Astrocyte (in vitro differentiated cells and primary cell): ENCODE data around the gene PRKCB. TPM values are rescaled to one million over a fixed set of nuclear protein-coding genes. Genes with fewer than 3 reads are reported as not detected.

Experiments used
- DNase-seq: peaks from one replicate; pipeline ENCODE4 v3.0.0-alpha.2; 2010; ENCODE audit warnings: low read depth
- FAIRE-seq: peaks from 2 replicates; lab custom pipeline; 2011; peaks lifted over from hg19 to GRCh38; lab: Jason Lieb, UNC
- H2AFZ ChIP-seq: 2 replicates; pipeline ENCODE4 v1.6.0; 2012; ENCODE audit warnings: low read depth, low read length, inconsistent platforms
- H3K27ac ChIP-seq: 2 replicates; pipeline ENCODE4 v1.5.1; 2011; ENCODE audit warnings: low read depth, low read length, inconsistent platforms
- H3K27me3 ChIP-seq: 2 replicates; pipeline ENCODE4 v1.6.0; 2011; ENCODE audit warnings: low read length, inconsistent platforms; ENCODE audit not compliant: insufficient read depth
- H3K36me3 ChIP-seq: 2 replicates; pipeline ENCODE4 v1.5.1; 2011; ENCODE audit warnings: low read length, inconsistent platforms; ENCODE audit not compliant: insufficient read depth
- H3K4me1 ChIP-seq: 2 replicates; pipeline ENCODE4 v1.5.1; 2011; ENCODE audit warnings: low read length, inconsistent platforms; ENCODE audit not compliant: insufficient read depth
- H3K4me2 ChIP-seq: 2 replicates; pipeline ENCODE4 v1.6.0; 2012; ENCODE audit warnings: low read length, inconsistent platforms
- H3K4me3 ChIP-seq: 2 replicates; pipeline ENCODE4 v1.5.1; 2011; ENCODE audit warnings: low read depth, mild to moderate bottlenecking, low read length, inconsistent platforms; ENCODE audit not compliant: insufficient read depth
- H3K79me2 ChIP-seq: 2 replicates; pipeline ENCODE4 v1.6.0; 2012; ENCODE audit warnings: mild to moderate bottlenecking, low read length, inconsistent platforms; ENCODE audit not compliant: insufficient read depth
- H3K9ac ChIP-seq: 2 replicates; pipeline ENCODE4 v1.6.0; 2012; ENCODE audit warnings: mild to moderate bottlenecking, low read length, inconsistent platforms
- H3K9me3 ChIP-seq: 2 replicates; pipeline ENCODE4 v1.5.1; 2012; ENCODE audit warnings: low read depth, mild to moderate bottlenecking, low read length, inconsistent platforms; ENCODE audit not compliant: insufficient read depth
- H4K20me1 ChIP-seq: 2 replicates; pipeline ENCODE4 v1.6.0; 2012; ENCODE audit warnings: low read length, inconsistent platforms; ENCODE audit not compliant: insufficient read depth
- H3K27ac Mint-ChIP-seq: one replicate; pipeline ENCODE4 v1.8.0; 2021; ENCODE audit warnings: mild to moderate bottlenecking, mixed read lengths; ENCODE audit not compliant: unreplicated experiment
- H3K27me3 Mint-ChIP-seq: one replicate; pipeline ENCODE4 v1.8.0; 2021; ENCODE audit warnings: low read depth, mixed read lengths; ENCODE audit not compliant: unreplicated experiment
- H3K36me3 Mint-ChIP-seq: one replicate; pipeline ENCODE4 v1.8.0; 2021; ENCODE audit warnings: low read depth, mixed read lengths; ENCODE audit not compliant: unreplicated experiment
- H3K4me1 Mint-ChIP-seq: one replicate; pipeline ENCODE4 v1.8.0; 2021; ENCODE audit warnings: low read depth, mixed read lengths; ENCODE audit not compliant: unreplicated experiment
- H3K4me3 Mint-ChIP-seq: one replicate; pipeline ENCODE4 v1.8.0; 2021; ENCODE audit warnings: mild to moderate bottlenecking, moderate library complexity, mixed read lengths; ENCODE audit not compliant: unreplicated experiment
- H3K9me3 Mint-ChIP-seq: one replicate; pipeline ENCODE4 v1.8.0; 2021; ENCODE audit warnings: mild to moderate bottlenecking, mixed read lengths; ENCODE audit not compliant: unreplicated experiment
- EZH2 ChIP-seq: IDR thresholded peaks from 2 replicates; pipeline ENCODE4 v1.6.1; 2012; ENCODE audit warnings: mild to moderate bottlenecking, low read length, inconsistent platforms; ENCODE audit not compliant: insufficient read depth
- total RNA-seq: library from RNA; stranded (reverse); gene quantifications from 2 replicates; pipeline ENCODE4 v1.2.1, GENCODE V29; 2021
- TF ChIP-seq, protein P1 (sequence below): IDR thresholded peaks from 2 replicates; pipeline ENCODE4 v1.5.1; 2011; ENCODE audit warnings: low read depth, mild to moderate bottlenecking, inconsistent platforms, low read length, moderate library complexity; ENCODE audit not compliant: insufficient read depth

PRKCB gene
- total RNA-seq, 1 donor from 2014 or later, result 2.5 TPM

DNA sequence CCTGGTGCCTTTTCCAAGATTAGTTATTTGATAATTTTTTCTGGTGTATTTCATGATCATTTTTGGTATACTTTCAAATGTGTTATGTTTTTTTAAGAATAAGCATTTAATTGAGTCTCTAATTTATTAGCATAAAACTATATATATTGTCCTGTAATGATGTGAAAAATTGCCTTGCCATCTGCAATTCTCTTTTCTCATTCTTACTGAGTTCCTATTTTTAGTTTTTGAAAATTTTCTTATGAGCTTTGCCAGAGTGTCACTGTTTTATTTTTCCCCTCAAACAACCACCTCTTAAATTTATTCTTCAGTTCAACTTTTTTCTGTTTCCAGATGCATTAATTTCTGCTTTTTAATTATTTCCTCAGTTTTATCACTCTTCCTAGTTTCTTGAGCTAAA is 59.3 kb downstream of the PRKCB start:
- Histone ChIP-seq H3K4me1 (no peaks in the 10 kb centered on the region), H3K9ac (no peak overlapping the region), H3K27ac (no peak overlapping the region), H3K36me3 (no peaks in the 10 kb centered on the region), H3K79me2 (no peaks in the 10 kb centered on the region), H3K4me2 (no peak overlapping the region), H2AFZ (no peak overlapping the region), H3K4me3 (no peak overlapping the region), H3K9me3 (no peaks in the 10 kb centered on the region), H4K20me1 (no peaks in the 10 kb centered on the region), H3K27me3 (no peaks in the 10 kb centered on the region)
- DNase-seq (no peak), FAIRE-seq (no peak)
- Mint-ChIP-seq H3K27me3 (peaks cover 2% of the 10 kb centered on the region), H3K4me1 (no peaks in the 10 kb centered on the region), H3K9me3 (no peaks in the 10 kb centered on the region), H3K4me3 (no peak overlapping the region), H3K36me3 (no peaks in the 10 kb centered on the region), H3K27ac (no peak overlapping the region)
- TF ChIP-seq, protein P1, sequence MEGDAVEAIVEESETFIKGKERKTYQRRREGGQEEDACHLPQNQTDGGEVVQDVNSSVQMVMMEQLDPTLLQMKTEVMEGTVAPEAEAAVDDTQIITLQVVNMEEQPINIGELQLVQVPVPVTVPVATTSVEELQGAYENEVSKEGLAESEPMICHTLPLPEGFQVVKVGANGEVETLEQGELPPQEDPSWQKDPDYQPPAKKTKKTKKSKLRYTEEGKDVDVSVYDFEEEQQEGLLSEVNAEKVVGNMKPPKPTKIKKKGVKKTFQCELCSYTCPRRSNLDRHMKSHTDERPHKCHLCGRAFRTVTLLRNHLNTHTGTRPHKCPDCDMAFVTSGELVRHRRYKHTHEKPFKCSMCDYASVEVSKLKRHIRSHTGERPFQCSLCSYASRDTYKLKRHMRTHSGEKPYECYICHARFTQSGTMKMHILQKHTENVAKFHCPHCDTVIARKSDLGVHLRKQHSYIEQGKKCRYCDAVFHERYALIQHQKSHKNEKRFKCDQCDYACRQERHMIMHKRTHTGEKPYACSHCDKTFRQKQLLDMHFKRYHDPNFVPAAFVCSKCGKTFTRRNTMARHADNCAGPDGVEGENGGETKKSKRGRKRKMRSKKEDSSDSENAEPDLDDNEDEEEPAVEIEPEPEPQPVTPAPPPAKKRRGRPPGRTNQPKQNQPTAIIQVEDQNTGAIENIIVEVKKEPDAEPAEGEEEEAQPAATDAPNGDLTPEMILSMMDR, result no peak
- no peak for TF ChIP-seq EZH2

DNA sequence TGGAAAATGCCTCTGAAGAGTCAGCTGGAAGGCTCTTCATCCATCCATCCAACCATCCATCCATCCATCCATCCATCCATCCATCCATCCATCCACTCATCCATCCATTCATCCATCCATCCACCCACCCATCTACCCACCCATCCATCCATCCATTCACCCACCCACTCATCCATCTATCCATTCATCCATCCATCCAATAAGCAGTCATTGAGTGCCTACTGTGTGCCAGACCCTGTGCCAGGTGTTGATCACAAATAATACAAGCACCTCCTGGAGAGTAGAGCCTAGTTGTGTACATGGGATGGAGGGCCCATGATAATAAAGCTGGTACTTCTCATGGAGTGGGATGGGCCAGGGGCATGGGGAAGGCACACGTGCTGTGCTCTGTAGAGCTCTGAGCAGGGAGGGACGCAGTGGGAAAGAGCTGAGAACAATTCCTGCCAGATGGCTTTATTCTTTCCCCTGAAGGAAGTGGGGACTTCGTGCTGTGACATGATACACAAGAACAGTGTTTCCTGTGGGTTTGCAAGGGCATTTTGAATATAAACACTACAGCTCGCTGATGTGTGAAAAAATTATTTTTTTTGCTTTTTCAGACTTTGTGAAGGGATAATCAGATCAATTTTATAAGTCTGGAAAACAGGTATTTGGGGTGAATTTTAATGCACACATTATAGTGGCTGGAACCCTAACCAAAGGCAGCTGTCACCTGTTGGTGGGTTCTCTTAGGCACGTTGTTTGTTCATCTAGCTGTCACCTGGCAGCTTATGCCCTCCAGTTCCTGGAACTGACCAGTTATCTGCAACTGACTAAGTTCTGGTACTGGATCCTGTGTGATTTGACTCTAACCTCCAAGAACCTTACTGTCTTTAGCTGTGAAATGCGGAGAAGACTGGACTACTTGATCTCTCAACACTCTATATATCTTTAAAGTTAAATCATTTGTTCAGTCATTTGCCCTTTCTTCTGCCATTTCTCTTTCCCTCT is 61.3 kb downstream of the PRKCB start:
- Mint-ChIP-seq H3K4me1 (peaks cover 8% of the 10 kb centered on the region), H3K27ac (no peak overlapping the region), H3K4me3 (no peak overlapping the region), H3K27me3 (peaks cover 2% of the 10 kb centered on the region), H3K36me3 (no peaks in the 10 kb centered on the region), H3K9me3 (no peaks in the 10 kb centered on the region)
- TF ChIP-seq, protein P1, result no peak
- TF ChIP-seq EZH2, result no peak
- H2AFZ ChIP-seq, result no peak overlapping the region
- H4K20me1 ChIP-seq, result no peaks in the 10 kb centered on the region
- H3K36me3 ChIP-seq, result no peaks in the 10 kb centered on the region
- no peak overlapping the region for H3K4me2 ChIP-seq
- H3K27me3 ChIP-seq, result no peaks in the 10 kb centered on the region
- DNase-seq (no peak), FAIRE-seq (no peak)
- H3K79me2 ChIP-seq, result no peaks in the 10 kb centered on the region
- no peak overlapping the region for H3K27ac ChIP-seq
- H3K9me3 ChIP-seq, result no peaks in the 10 kb centered on the region
- H3K4me3 ChIP-seq, result no peak overlapping the region
- no peak overlapping the region for H3K9ac ChIP-seq
- no peaks in the 10 kb centered on the region for H3K4me1 ChIP-seq
